GM21825 (cell line): ENCODE data around the gene NKAPL.
"Not testable (repeated sequence)": the region's sequence is repeated elsewhere in the genome, so short reads cannot be mapped to it uniquely, and the experiment has no call there.

Source experiments
- ATAC-seq: cut with Tn5 transposase; IDR thresholded peaks from one replicate; pipeline ENCODE4 v1.9.1; 2021; ENCODE audit warnings: mild to moderate bottlenecking, moderate library complexity; ENCODE audit not compliant: unreplicated experiment

NKAPL gene

DNA sequence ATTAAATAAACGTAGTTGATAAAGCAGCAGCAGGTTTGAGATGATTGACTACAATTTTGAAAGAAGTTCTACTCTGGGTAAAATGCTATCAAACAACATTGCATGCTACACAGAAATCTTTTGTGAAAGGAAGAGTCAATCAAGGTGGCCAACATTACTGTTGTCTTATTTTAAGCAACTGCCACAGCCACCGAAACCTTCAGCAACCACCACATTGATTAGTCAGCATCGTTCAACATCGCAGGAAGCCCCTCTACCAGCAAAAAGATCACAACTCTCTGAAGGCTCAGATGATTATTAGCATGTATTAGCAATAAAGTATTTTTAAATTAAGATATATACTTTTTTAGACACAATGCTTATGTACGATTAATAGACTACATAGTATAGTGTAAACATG is 36.2 kb downstream of the NKAPL start:
- ATAC-seq, result no peak

DNA sequence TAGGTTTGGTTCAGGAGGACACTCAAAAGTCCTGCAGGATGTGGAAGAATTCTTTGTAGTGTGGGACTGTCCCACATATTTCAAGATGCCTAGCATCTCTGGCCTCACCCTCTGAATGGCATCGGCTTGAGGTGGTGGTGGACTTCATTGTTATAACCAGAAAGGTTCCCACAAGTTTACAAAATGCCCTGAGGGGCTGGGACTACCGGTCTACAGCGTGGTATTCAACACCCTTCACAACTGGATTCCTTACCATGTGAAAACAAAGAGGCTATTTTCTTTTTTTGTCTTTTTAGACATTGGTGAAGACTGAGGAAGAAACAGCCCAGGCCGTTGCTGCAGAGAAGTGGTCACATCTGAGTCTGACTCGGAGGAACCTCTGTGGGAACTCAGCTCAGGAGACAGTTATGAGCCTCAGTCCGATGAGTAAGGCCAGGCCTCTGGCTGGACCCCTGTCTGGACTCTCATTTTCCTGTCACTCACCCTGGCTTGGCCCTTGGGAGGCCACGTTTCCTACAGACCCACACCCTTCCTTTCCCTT is 37.5 kb downstream of the NKAPL start:
- ATAC-seq, result no peak

DNA sequence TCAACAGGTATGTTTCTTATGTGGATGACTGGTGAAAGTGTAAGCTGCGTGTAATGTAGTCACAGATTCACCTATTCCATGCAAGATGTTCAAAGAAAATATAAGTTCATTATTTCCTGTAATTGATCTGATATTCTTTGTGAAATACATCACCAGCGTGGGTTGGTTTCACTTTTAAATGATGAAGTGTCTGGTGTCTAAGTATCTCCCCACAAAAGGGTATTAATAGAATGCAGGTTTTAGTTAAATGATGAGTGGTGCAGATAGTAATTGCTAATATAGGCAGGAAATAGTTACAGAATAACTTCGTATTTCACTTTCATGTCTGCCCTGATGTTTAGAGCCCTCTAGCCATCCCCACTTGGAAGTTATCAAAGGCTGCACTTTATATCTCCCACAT is 44.5 kb downstream of the NKAPL start:
- no peak for ATAC-seq

DNA sequence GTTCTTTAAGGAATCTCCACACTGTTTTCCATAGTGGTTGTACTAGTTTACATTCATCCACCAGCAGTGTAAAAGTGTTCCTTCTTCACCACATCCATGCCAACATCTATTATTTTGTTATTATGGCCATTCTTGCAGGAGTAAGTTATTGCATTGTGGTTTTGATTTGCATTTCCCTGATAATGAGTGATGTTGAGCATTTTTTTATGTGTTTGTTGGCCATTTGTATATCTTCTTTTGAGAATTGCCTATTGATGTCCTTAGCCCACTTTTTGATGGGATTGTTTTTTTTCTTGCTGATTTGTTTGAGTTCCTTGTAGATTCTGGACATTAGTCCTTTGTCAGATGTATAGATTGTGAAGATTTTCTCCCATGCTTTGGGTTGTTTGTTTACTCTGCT is 47.3 kb downstream of the NKAPL start:
- ATAC-seq, result not testable (repeated sequence)
